Measurements from ENCODE around the gene SEBOX.

- TF ChIP-seq, protein P1, sequence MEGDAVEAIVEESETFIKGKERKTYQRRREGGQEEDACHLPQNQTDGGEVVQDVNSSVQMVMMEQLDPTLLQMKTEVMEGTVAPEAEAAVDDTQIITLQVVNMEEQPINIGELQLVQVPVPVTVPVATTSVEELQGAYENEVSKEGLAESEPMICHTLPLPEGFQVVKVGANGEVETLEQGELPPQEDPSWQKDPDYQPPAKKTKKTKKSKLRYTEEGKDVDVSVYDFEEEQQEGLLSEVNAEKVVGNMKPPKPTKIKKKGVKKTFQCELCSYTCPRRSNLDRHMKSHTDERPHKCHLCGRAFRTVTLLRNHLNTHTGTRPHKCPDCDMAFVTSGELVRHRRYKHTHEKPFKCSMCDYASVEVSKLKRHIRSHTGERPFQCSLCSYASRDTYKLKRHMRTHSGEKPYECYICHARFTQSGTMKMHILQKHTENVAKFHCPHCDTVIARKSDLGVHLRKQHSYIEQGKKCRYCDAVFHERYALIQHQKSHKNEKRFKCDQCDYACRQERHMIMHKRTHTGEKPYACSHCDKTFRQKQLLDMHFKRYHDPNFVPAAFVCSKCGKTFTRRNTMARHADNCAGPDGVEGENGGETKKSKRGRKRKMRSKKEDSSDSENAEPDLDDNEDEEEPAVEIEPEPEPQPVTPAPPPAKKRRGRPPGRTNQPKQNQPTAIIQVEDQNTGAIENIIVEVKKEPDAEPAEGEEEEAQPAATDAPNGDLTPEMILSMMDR (IDR thresholded peaks at IDR 0.05), result no peak
- no peak for TF ChIP-seq POLR2A (IDR thresholded peaks at IDR 0.05)
Measured at GRCh38 chr17:28395426-28395825, 30.4 kb upstream of the SEBOX start.
